ENCODE results near the gene ABAT.

- no peak for TF ChIP-seq CTCF (IDR thresholded peaks at IDR 0.05)
- TF ChIP-seq EZH2 (IDR thresholded peaks at IDR 0.05; ENCODE audit: borderline replicate concordance, insufficient read depth, low read depth, low read length, poor library complexity, severe bottlenecking) = no peak
Measured at GRCh38 chr16:8691728-8692127, 17.3 kb downstream of the ABAT start.

Measured in B cell (primary cell).